Amniotic stem cell (primary cell): Measurements from ENCODE around the gene RGP1.

Experiments used
- DNase-seq: peaks from one replicate; lab custom pipeline; 2025; lab: John Stamatoyannopoulos, UW

Gene RGP1

GRCh38 chr9:35748858-35749514, at the start of gene RGP1, which contains the start of gene GBA2:
Gene RGP1 (plus strand): TSS chr9:35749287. CDS start chr9:35749756, 469 bp downstream.
Gene GBA2 (minus strand): TSS chr9:35749228. CDS start chr9:35748704, 524 bp downstream.
- DNase-seq: peak; percentile 40

GRCh38 chr9:35700031-35700430, 49.1 kb upstream of the RGP1 start:
- DNase-seq: no peak

GRCh38 chr9:35700942-35701341, 48.1 kb upstream of the RGP1 start:
- no peak for DNase-seq

GRCh38 chr9:35702696-35703095, 46.4 kb upstream of the RGP1 start:
- no peak for DNase-seq

- DNase-seq: no peak
Measured at GRCh38 chr9:35703906-35704672, 45.0 kb upstream of the RGP1 start.

GRCh38 chr9:35705372-35705771, 43.7 kb upstream of the RGP1 start:
- no peak for DNase-seq

- no peak for DNase-seq
Measured at GRCh38 chr9:35705836-35706430, 43.2 kb upstream of the RGP1 start.

GRCh38 chr9:35706951-35707350, 42.1 kb upstream of the RGP1 start:
- DNase-seq: no peak

- no peak for DNase-seq
Measured at GRCh38 chr9:35708146-35708545, 40.9 kb upstream of the RGP1 start.

- no peak for DNase-seq
Measured at GRCh38 chr9:35710818-35711500, 38.1 kb upstream of the RGP1 start.

- DNase-seq: no peak
Measured at GRCh38 chr9:35711501-35712428, 37.3 kb upstream of the RGP1 start.

GRCh38 chr9:35712762-35713400, 36.2 kb upstream of the RGP1 start:
- DNase-seq: no peak

GRCh38 chr9:35713578-35713977, 35.5 kb upstream of the RGP1 start:
- DNase-seq: no peak

GRCh38 chr9:35714123-35714522, 35.0 kb upstream of the RGP1 start:
- DNase-seq: no peak

- no peak for DNase-seq
Measured at GRCh38 chr9:35714579-35715252, 34.4 kb upstream of the RGP1 start.

- no peak for DNase-seq
Measured at GRCh38 chr9:35716230-35716629, 32.9 kb upstream of the RGP1 start.

- DNase-seq: no peak
Measured at GRCh38 chr9:35717132-35717870, 31.8 kb upstream of the RGP1 start.

GRCh38 chr9:35718721-35719511, 30.2 kb upstream of the RGP1 start:
- DNase-seq: no peak

- no peak for DNase-seq
Measured at GRCh38 chr9:35719546-35719945, 29.5 kb upstream of the RGP1 start.
